LNCAP (cell line): ENCODE results near the gene ESPN.

Experiments used
- CTCF ChIP-seq: fragments of 450-650 bp; IDR thresholded peaks from 2 replicates; pipeline ENCODE4 v1.5.1; 2017; ENCODE audit warnings: mild to moderate bottlenecking

ESPN gene

GRCh38 chr1:6476483-6476882 lies 51.9 kb downstream of the ESPN start:
- no peak for TF ChIP-seq CTCF

- no peak for TF ChIP-seq CTCF
Observed at GRCh38 chr1:6477039-6477820, 52.7 kb downstream of the ESPN start.

- no peak for TF ChIP-seq CTCF
Observed at GRCh38 chr1:6481820-6482219, 57.2 kb downstream of the ESPN start.

GRCh38 chr1:6483017-6483760 lies 58.6 kb downstream of the ESPN start:
- TF ChIP-seq CTCF: no peak

- TF ChIP-seq CTCF: no peak
Observed at GRCh38 chr1:6483761-6484117, 59.2 kb downstream of the ESPN start.

- no peak for TF ChIP-seq CTCF
Observed at GRCh38 chr1:6484826-6485167, 60.2 kb downstream of the ESPN start.

- TF ChIP-seq CTCF: no peak
Observed at GRCh38 chr1:6485168-6486101, 60.9 kb downstream of the ESPN start.
